ENCODE results near the gene TSR1. TPM values are rescaled to one million over a fixed set of nuclear protein-coding genes. Genes with fewer than 3 reads are reported as not detected.

Gene TSR1
- total RNA-seq, 1 experiment from 2014 or later: 74.3 TPM

DNA sequence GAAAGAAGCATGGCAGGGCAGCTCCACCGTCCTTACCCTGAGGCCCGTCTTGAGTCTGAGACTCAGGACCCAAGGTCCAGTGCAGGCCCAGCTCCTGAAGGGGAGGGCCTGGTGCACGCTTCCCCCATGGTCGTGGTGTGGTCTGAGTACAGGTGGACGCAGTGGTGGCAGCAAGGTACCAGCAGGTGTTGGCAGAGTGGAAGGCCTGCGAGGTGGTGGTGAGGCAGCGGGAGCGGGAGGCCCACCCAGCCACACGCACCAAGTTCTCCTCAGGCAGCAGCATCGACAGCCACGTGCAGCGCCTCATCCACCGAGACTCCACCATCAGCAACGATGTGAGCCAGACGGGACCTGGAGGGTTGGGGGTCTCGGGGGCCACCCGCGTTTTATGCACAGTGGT, 36.9 kb upstream of the TSR1 start:
- H3K36me3 Mint-ChIP-seq: peaks cover 6% of the 10 kb centered on the region; the same call in 1 of the 2 replicates

DNA sequence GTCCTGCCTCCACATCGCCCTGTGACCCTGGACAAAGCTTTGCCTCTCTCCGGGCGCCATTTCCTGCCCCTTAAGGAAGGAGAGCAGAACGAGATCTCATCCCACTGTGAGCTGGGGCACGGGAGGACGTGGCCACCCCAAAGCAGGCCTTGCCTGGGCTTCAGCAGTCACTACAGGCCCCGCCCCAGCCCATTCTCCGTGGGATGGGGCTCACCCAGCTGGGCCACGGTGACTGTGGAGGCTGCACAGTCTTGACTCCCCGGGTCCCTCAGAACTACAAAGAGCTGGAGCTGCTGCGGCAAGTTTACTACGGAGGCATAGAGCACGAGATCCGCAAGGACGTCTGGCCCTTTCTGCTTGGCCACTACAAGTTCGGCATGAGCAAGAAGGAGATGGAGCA, 36.4 kb upstream of the TSR1 start:
- Mint-ChIP-seq H3K4me3 (no peak overlapping the region), H3K27me3 (ENCODE audit: low read depth) (no peaks in the 10 kb centered on the region), H3K27ac (no peak overlapping the region), H3K4me1 (peaks cover 10% of the 10 kb centered on the region), H3K9me3 (no peaks in the 10 kb centered on the region), H3K36me3 (peaks cover 6% of the 10 kb centered on the region; the same call in 1 of the 2 replicates)
- ChIA-PET POLR2A (no interaction called here), CTCF (interaction anchor here (0.7 to 2.9 kb wide), 4 partner anchors 10 to 43 kb away, joined by 3 to 15 read pairs (median 4); no protein-coding TSS in a partner anchor)
- DNase-seq (ENCODE audit: low spot score) (no peak), ATAC-seq (no peak)
- no peak for TF ChIP-seq RELA (CRISPR knock-in tag; IDR thresholded peaks at IDR 0.05; ENCODE audit: borderline replicate concordance)
- TF ChIP-seq FOXK1 (CRISPR knock-in tag; IDR thresholded peaks at IDR 0.05): no peak
- no peak for TF ChIP-seq ZNF671 (CRISPR knock-in tag; IDR thresholded peaks at IDR 0.05)
- TF ChIP-seq, protein P1, sequence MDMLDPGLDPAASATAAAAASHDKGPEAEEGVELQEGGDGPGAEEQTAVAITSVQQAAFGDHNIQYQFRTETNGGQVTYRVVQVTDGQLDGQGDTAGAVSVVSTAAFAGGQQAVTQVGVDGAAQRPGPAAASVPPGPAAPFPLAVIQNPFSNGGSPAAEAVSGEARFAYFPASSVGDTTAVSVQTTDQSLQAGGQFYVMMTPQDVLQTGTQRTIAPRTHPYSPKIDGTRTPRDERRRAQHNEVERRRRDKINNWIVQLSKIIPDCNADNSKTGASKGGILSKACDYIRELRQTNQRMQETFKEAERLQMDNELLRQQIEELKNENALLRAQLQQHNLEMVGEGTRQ (CRISPR knock-in tag; IDR thresholded peaks at IDR 0.05): no peak
- TF ChIP-seq ZNF263 (CRISPR knock-in tag; IDR thresholded peaks at IDR 0.05; ENCODE audit: low read depth): no peak
- TF ChIP-seq PRRX2 (CRISPR knock-in tag; IDR thresholded peaks at IDR 0.05): no peak
- TF ChIP-seq, protein P2, sequence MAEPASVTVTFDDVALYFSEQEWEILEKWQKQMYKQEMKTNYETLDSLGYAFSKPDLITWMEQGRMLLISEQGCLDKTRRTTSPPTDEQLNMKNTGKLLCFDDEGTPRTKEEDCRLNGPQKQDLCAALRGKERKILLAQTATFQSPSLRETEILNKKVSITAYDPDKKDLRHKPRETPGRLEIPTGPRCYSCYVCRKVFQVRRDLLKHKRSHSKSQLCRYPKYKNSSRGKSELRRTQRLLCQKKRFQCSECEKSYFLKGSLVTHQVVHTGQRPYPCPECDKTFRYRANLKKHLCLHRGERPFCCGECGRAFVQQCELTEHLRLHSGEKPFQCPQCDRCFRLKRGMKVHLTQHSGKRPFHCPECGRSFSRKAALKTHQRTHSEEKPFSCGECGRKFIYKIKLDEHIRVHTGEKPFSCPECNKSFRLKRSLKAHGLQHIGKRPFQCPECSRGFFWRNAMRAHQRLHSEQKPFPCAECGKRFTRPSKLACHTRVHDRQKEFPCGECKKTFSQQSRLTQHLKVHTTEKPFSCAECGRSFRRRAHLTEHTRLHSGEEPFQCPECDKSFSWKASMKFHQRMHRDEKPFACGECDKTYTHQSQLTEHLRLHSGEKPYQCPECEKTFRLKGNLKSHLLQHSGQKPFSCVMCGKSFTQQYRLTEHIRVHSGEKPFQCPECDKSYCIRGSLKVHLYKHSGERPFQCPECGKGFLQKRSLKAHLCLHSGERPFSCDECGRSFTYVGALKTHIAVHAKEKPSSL (CRISPR knock-in tag; conservative IDR thresholded peaks at IDR 0.05): no peak

More for the DNA sequence above, 36.9 kb upstream of the TSR1 start:
- H3K9me3 Mint-ChIP-seq: no peaks in the 10 kb centered on the region
- H3K27me3 Mint-ChIP-seq (ENCODE audit: low read depth): no peaks in the 10 kb centered on the region
- no peak for ATAC-seq
- CTCF ChIA-PET: interaction anchor here (0.5 to 2.9 kb wide), 5 partner anchors 10 to 58 kb away, joined by 3 to 15 read pairs (median 3); no protein-coding TSS in a partner anchor
- peaks cover 10% of the 10 kb centered on the region for H3K4me1 Mint-ChIP-seq
- H3K27ac Mint-ChIP-seq: no peak overlapping the region
- no peak overlapping the region for H3K4me3 Mint-ChIP-seq
- TF ChIP-seq ZNF263 (CRISPR knock-in tag; IDR thresholded peaks at IDR 0.05; ENCODE audit: low read depth) (no peak), JUN (CRISPR knock-in tag; IDR thresholded peaks at IDR 0.05) (no peak), ETV6 (CRISPR knock-in tag; IDR thresholded peaks at IDR 0.05) (no peak), ZNF232 (CRISPR knock-in tag; IDR thresholded peaks at IDR 0.05) (no peak), NFE2L1 (CRISPR knock-in tag; IDR thresholded peaks at IDR 0.05) (no peak), HMGA2 (CRISPR knock-in tag; IDR thresholded peaks at IDR 0.05) (no peak), TP53 (CRISPR knock-in tag; IDR thresholded peaks at IDR 0.05) (no peak), ZNF423 (CRISPR knock-in tag; IDR thresholded peaks at IDR 0.05) (no peak), ZBTB21 (CRISPR knock-in tag; IDR thresholded peaks at IDR 0.05; ENCODE audit: borderline replicate concordance) (no peak), TEAD4 (CRISPR knock-in tag; IDR thresholded peaks at IDR 0.05) (no peak), JAZF1 (CRISPR knock-in tag; IDR thresholded peaks at IDR 0.05) (no peak), ZNF138 (CRISPR knock-in tag; conservative IDR thresholded peaks at IDR 0.05) (no peak), ZNF396 (CRISPR knock-in tag; IDR thresholded peaks at IDR 0.05; ENCODE audit: borderline replicate concordance) (no peak), NR3C1 (CRISPR knock-in tag; conservative IDR thresholded peaks at IDR 0.05; ENCODE audit: low read depth) (no peak)
- TF ChIP-seq, protein P3, sequence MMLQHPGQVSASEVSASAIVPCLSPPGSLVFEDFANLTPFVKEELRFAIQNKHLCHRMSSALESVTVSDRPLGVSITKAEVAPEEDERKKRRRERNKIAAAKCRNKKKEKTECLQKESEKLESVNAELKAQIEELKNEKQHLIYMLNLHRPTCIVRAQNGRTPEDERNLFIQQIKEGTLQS (CRISPR knock-in tag; conservative IDR thresholded peaks at IDR 0.05): no peak
- TF ChIP-seq, protein P4, sequence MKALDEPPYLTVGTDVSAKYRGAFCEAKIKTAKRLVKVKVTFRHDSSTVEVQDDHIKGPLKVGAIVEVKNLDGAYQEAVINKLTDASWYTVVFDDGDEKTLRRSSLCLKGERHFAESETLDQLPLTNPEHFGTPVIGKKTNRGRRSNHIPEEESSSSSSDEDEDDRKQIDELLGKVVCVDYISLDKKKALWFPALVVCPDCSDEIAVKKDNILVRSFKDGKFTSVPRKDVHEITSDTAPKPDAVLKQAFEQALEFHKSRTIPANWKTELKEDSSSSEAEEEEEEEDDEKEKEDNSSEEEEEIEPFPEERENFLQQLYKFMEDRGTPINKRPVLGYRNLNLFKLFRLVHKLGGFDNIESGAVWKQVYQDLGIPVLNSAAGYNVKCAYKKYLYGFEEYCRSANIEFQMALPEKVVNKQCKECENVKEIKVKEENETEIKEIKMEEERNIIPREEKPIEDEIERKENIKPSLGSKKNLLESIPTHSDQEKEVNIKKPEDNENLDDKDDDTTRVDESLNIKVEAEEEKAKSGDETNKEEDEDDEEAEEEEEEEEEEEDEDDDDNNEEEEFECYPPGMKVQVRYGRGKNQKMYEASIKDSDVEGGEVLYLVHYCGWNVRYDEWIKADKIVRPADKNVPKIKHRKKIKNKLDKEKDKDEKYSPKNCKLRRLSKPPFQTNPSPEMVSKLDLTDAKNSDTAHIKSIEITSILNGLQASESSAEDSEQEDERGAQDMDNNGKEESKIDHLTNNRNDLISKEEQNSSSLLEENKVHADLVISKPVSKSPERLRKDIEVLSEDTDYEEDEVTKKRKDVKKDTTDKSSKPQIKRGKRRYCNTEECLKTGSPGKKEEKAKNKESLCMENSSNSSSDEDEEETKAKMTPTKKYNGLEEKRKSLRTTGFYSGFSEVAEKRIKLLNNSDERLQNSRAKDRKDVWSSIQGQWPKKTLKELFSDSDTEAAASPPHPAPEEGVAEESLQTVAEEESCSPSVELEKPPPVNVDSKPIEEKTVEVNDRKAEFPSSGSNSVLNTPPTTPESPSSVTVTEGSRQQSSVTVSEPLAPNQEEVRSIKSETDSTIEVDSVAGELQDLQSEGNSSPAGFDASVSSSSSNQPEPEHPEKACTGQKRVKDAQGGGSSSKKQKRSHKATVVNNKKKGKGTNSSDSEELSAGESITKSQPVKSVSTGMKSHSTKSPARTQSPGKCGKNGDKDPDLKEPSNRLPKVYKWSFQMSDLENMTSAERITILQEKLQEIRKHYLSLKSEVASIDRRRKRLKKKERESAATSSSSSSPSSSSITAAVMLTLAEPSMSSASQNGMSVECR (CRISPR knock-in tag; IDR thresholded peaks at IDR 0.05; ENCODE audit: borderline replicate concordance): no peak
- TF ChIP-seq, protein P5, sequence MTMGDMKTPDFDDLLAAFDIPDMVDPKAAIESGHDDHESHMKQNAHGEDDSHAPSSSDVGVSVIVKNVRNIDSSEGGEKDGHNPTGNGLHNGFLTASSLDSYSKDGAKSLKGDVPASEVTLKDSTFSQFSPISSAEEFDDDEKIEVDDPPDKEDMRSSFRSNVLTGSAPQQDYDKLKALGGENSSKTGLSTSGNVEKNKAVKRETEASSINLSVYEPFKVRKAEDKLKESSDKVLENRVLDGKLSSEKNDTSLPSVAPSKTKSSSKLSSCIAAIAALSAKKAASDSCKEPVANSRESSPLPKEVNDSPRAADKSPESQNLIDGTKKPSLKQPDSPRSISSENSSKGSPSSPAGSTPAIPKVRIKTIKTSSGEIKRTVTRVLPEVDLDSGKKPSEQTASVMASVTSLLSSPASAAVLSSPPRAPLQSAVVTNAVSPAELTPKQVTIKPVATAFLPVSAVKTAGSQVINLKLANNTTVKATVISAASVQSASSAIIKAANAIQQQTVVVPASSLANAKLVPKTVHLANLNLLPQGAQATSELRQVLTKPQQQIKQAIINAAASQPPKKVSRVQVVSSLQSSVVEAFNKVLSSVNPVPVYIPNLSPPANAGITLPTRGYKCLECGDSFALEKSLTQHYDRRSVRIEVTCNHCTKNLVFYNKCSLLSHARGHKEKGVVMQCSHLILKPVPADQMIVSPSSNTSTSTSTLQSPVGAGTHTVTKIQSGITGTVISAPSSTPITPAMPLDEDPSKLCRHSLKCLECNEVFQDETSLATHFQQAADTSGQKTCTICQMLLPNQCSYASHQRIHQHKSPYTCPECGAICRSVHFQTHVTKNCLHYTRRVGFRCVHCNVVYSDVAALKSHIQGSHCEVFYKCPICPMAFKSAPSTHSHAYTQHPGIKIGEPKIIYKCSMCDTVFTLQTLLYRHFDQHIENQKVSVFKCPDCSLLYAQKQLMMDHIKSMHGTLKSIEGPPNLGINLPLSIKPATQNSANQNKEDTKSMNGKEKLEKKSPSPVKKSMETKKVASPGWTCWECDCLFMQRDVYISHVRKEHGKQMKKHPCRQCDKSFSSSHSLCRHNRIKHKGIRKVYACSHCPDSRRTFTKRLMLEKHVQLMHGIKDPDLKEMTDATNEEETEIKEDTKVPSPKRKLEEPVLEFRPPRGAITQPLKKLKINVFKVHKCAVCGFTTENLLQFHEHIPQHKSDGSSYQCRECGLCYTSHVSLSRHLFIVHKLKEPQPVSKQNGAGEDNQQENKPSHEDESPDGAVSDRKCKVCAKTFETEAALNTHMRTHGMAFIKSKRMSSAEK (CRISPR knock-in tag; IDR thresholded peaks at IDR 0.05; ENCODE audit: borderline replicate concordance): no peak
- no peak for DNase-seq (ENCODE audit: low spot score)
- POLR2A ChIA-PET: no interaction called here
